NT2/D1 (cell line): ENCODE results near the gene USP7.

Experiments
- YY1 ChIP-seq: IDR thresholded peaks from 2 replicates; pipeline ENCODE4 v1.6.1; 2011; ENCODE audit not compliant: insufficient read length, insufficient read depth
- ZNF274 ChIP-seq: IDR thresholded peaks from 2 replicates; pipeline ENCODE4 v1.6.1; 2011; ENCODE audit warnings: mild to moderate bottlenecking, low read depth, low read length

DNA sequence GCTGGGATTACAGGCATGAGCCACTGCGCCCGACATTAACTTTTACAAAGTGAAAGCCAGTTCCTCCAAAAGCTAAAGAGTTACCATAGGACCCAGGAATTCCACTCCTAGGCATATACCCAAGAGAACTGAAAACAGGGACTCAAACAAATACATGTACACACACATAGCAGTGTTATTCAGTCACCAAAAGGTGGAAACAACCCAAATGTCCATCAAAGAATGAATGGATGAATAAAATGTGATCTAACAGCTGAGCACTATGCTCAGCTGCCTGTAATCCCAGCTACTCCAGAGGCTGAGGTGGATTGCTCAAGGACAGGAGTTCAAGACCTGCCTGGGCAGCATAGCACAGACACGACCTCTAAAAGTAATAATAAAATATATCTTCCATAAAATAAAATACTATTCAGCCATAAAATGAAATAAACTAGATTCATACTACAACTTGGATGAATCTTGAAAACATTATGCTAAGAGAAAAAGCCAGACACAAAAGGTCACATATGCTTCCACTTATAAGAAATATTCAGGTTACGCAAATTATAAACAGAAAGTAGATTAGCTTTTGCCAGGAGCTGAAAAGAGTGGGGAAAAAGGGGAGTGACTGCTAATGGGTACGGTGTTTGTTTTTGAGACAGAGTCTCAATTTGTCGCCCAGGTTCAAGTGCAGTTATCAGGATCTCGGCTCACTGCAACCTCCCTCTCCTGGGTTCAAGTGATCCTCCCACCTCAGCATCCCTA is 9.3 kb upstream of the USP7 start:
- TF ChIP-seq YY1 (no peak), ZNF274 (no peak)
